ENCODE data around the gene RAB33A. TPM values are rescaled to one million over a fixed set of nuclear protein-coding genes. Genes with fewer than 3 reads are reported as not detected.

The RAB33A gene
- total and polyA plus RNA-seq, 7 donors: 0.03 to 0.30 (median 0.16) TPM; not detected in 2

- intact Hi-C loops (cut with DNase I): no loop called here
- no peak for DNase-seq
- WGBS, 3 donors: 49 to 65% (median 62%) methylated on average over 5 of the region's 5 CpGs
- Histone ChIP-seq H3K27me3 (ENCODE audit: insufficient read depth in 3 of 3, low read length in 2 of 3) (no peaks in the 10 kb centered on the region), H3K36me3 (ENCODE audit: insufficient read depth in 1 of 2, low read depth in 1 of 2) (peaks cover 11 to 88% of the 10 kb centered on the region in 2 donors), H3K4me3 (no peak overlapping the region), H3K4me1 (no peaks in the 10 kb centered on the region), H3K9me3 (no peaks in the 10 kb centered on the region), H3K27ac (no peak overlapping the region)
- TF ChIP-seq CTCF (IDR thresholded peaks at IDR 0.05): no peak
- no peak for ATAC-seq
Observed at GRCh38 chrX:130136496-130136895, 35.3 kb upstream of the RAB33A start.

- DNase-seq (no peak), ATAC-seq (no peak)
- Histone ChIP-seq H3K27ac (no peak overlapping the region), H3K36me3 (ENCODE audit: insufficient read depth in 1 of 2, low read depth in 1 of 2) (peaks cover 11 to 87% of the 10 kb centered on the region in 2 donors), H3K9me3 (no peaks in the 10 kb centered on the region), H3K4me1 (no peaks in the 10 kb centered on the region), H3K4me3 (no peak overlapping the region), H3K27me3 (ENCODE audit: insufficient read depth in 3 of 3, low read length in 2 of 3) (no peaks in the 10 kb centered on the region)
- TF ChIP-seq CTCF (IDR thresholded peaks at IDR 0.05): no peak
- 78 to 94% (median 91%) methylated on average over 8 of the region's 8 CpGs for WGBS, 3 donors
- intact Hi-C loops (cut with DNase I): no loop called here
Observed at GRCh38 chrX:130136961-130137360, 34.8 kb upstream of the RAB33A start.

- no peak for TF ChIP-seq CTCF (IDR thresholded peaks at IDR 0.05)
- Histone ChIP-seq H3K4me3 (no peak overlapping the region), H3K9me3 (no peaks in the 10 kb centered on the region), H3K4me1 (no peaks in the 10 kb centered on the region), H3K36me3 (ENCODE audit: insufficient read depth in 1 of 2, low read depth in 1 of 2) (peaks cover 7 to 87% of the 10 kb centered on the region in 2 donors), H3K27ac (no peak overlapping the region), H3K27me3 (ENCODE audit: insufficient read depth in 3 of 3, low read length in 2 of 3) (peaks cover 0 to 2% (median 0%) of the 10 kb centered on the region in 3 donors)
- DNase-seq (no peak), ATAC-seq (no peak)
- intact Hi-C loops (cut with DNase I): no loop called here
- WGBS, 3 donors: 38 to 51% (median 44%) methylated on average over 3 of the region's 3 CpGs
Observed at GRCh38 chrX:130139474-130140201, 32.1 kb upstream of the RAB33A start.

GRCh38 chrX:130144509-130144908 is 27.3 kb upstream of the RAB33A start:
- intact Hi-C loops (cut with DNase I): no loop called here
- no peak overlapping the region for H3K27ac ChIP-seq
- TF ChIP-seq CTCF (IDR thresholded peaks at IDR 0.05): no peak
- H3K27me3 ChIP-seq (ENCODE audit: insufficient read depth in 3 of 3, low read length in 2 of 3): peaks cover 0 to 2% (median 0%) of the 10 kb centered on the region in 3 donors
- H3K36me3 ChIP-seq (ENCODE audit: insufficient read depth in 1 of 2, low read depth in 1 of 2): peaks cover 0 to 82% of the 10 kb centered on the region in 2 donors
- H3K4me1 ChIP-seq: no peaks in the 10 kb centered on the region
- DNase-seq (no peak), ATAC-seq (no peak)
- H3K9me3 ChIP-seq: no peaks in the 10 kb centered on the region
- no peak overlapping the region for H3K4me3 ChIP-seq
- WGBS, 3 donors: 78 to 90% (median 83%) methylated on average over 3 of the region's 3 CpGs

- no peaks in the 10 kb centered on the region for H3K4me1 ChIP-seq
- intact Hi-C loops (cut with DNase I): no loop called here
- H3K36me3 ChIP-seq (ENCODE audit: insufficient read depth in 1 of 2, low read depth in 1 of 2): peaks cover 0 to 76% of the 10 kb centered on the region in 2 donors
- WGBS, 3 donors: 84 to 99% (median 94%) methylated on average over 4 of the region's 4 CpGs
- no peak for DNase-seq
- no peak overlapping the region for H3K27ac ChIP-seq
- H3K9me3 ChIP-seq: no peaks in the 10 kb centered on the region
- peaks cover 0 to 2% (median 0%) of the 10 kb centered on the region in 3 donors for H3K27me3 ChIP-seq (ENCODE audit: insufficient read depth in 3 of 3, low read length in 2 of 3)
- no peak for TF ChIP-seq CTCF (IDR thresholded peaks at IDR 0.05)
- no peak for ATAC-seq
- no peak overlapping the region for H3K4me3 ChIP-seq
Observed at GRCh38 chrX:130145123-130145522, 26.6 kb upstream of the RAB33A start.

Measured in psoas muscle (tissue), 8 donors.